NCI-H2171 treated with DMSO at 0.1 percent for 48 hours (cell line): Measurements from ENCODE around the gene HUWE1.
"Not testable (repeated sequence)": the region's sequence is repeated elsewhere in the genome, so short reads cannot be mapped to it uniquely, and the experiment has no call there.

Experiments
- DNase-seq: peaks from one replicate; lab custom pipeline; 2025; lab: John Stamatoyannopoulos, UW

The HUWE1 gene

DNA sequence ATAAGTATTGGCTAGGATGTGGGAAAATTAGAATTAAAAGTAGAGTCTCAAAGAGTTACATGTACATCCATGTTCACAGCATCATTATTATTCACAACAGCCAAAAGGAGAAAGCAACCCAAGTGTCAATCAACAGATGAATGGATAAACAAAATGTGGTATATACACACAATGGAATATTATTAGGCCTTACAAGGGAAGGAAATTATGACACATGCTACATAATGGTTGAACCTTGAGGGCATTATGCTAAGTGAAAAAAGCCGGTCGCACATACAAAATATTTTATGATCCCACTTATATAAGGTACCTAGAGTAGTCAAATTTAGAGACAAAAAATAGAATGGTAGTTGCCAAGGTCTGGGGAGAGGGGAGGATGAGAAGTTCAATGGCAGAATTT, 80.1 kb downstream of the HUWE1 start:
- no peak for DNase-seq

DNA sequence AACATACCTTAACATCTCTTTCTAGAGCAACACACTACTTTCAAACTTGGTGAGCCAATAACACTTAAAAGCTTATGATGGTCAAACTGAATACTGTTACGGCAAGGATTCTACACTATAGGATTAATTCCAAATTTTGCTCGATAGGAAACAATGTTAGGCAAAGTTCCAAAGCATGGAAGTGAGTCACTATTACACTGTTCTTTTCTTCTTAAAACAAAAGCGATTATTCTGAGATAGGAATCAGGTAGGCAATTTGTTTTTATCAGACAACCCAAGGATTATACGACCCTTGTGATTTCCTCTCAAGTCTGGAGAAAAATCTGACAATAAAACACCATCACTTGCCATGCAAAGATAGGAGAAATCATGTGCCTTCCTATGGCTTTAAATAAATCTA, 81.5 kb downstream of the HUWE1 start:
- DNase-seq, result no peak

DNA sequence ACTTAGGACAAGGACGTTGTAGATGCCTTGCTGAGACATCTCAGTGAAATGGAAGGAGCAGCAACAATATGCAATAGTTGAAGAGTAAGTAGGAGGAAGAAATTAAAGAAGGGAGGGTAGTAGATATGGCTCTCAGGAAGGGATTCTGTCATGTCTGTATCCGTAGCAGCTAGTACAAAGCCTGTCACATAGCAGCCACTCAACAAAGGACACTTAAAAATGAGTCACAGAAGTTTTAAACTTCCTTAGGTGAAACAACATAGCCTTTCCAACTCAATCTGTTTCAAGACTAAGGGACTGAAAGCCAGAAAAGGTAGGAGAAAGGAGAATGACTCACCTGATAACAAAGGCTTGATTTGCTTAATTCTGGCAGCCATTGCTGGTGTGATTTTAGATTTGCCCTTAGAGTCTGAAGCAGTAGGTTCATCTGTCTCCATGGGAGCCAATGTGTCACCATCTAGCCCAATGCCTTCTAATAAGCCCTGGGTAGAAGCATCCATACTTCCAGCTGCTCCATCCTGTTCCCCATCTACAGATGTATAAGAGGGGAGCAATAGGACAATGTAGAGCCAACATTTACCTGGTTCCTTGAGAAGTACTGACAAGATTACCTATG, 86.6 kb downstream of the HUWE1 start:
- DNase-seq, result no peak

DNA sequence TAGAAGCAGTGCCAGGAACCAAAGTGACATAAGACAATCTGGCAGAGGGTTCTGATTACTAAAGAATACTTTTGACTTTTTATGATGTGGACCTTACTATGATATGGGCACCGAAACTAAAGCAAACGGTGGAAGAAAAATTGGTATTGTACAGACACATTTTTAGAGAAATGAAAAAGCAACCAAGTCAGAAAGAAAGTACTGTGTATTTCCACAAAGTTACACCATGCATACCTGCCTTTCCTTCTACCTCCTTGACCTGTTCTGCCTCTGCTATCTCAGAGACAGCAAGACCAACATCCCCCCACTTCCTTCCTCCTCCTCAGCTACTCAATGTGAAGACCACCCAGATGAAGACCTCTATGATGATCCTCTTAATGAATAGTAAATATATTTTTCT, 88.3 kb downstream of the HUWE1 start:
- no peak for DNase-seq

DNA sequence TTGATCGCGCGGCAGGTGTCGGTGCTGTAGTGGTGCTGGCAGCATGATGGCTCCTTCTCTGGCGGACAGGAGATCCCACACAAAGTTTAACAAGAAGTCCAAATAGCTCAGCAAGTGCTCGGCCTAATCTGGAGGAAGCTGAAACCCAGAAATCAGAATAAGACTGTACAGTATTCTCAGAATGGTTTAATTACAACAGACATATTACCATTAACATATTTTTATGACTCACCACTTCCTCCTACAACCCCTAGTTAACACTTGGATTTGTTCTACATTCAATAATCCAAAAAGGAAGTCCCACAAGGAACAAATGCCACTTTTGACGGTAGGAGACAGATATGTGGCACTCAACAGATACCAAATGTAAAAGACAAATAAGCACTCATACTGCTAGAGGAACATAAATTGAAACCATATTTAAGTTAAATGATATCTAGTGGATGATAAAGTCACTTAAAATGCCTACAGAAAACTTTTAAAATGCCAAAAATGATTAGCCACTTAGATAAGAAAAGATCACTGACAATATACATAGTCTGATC, 91.2 kb downstream of the HUWE1 start:
- no peak for DNase-seq

DNA sequence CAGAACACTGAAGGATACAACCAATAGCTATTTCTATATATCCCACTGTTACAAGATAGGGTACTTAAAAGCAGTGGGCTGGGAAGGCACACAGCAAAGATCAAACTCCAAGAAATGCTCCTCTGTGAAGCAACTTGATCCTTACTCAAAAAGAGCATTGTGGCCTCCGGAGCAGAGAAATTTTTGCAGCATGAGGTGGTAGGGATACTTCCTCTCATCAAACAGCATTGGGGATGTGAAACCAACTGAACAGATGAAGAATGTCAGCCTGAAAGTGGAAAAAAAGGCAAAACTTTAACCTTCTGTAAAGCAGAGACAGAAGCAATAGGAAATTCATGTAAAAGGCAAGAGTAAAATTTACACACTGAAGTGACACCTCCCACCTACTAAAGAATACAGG, 92.2 kb downstream of the HUWE1 start:
- DNase-seq, result no peak

DNA sequence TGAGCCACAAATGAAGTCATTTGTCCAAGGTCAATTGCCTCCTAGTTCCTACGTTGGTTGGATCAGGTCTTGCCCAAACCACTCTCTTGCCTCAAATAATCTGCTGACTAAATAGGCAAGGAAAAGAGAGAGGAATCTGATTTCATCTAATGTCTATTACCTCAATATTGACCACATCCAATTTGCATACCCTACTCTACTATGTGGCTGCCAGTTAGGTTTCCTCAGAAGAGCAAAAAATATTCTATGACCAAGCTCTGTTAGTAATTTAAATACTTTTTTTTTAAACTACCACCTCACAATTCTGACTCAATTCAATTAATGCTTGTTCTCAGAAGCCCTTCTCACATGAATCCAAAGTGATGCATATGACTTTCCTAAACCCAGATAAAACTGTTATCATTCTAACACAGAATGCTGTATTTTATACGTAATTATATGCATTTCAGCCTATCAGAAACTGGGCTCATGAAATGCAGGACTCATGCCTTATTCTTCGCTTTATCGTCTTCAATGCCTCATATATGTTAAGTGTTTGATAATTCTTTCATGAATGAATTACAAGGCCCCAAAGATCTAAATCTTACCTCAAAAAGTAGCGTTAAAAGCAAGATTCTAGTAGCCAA, 98.6 kb downstream of the HUWE1 start:
- DNase-seq, result no peak

DNA sequence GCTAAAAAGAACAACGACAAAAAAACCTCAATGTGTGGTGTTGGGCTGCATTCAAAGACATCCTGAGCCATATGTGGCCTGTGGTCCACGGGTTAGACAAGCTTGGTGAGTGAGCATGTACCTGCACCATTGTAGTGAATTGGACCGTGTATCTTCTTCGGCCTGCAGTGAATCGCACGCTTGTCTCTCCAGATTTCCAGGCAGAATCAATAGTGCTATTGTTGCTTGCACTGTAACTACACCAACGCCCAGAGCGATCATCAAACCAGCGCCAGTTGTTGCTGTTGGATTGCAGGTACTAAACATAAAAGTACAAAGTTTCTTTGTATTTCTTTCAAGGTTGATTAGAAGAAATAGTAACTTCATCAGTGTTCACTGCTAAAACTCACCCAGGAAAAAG, 101.6 kb downstream of the HUWE1 start:
- no peak for DNase-seq

DNA sequence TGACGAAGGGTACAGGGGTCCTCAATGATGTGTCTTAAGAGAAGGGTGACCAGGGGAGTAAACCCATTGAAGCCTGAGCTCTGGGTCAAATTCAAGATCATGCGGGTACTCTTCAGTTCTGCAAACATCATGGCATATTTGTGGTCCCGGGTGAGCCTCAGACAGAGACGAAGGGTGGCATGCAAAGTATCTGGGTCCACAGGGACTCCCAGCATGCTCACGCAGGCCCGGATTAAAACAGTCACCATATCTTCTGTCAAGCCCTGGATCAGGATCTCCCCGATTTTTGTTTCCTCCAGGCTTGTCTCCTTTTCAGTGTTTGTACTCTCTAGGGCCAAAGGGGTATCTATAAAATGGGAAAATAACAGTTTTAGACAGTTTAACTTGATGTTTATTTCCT, 102.9 kb downstream of the HUWE1 start:
- no peak for DNase-seq

DNA sequence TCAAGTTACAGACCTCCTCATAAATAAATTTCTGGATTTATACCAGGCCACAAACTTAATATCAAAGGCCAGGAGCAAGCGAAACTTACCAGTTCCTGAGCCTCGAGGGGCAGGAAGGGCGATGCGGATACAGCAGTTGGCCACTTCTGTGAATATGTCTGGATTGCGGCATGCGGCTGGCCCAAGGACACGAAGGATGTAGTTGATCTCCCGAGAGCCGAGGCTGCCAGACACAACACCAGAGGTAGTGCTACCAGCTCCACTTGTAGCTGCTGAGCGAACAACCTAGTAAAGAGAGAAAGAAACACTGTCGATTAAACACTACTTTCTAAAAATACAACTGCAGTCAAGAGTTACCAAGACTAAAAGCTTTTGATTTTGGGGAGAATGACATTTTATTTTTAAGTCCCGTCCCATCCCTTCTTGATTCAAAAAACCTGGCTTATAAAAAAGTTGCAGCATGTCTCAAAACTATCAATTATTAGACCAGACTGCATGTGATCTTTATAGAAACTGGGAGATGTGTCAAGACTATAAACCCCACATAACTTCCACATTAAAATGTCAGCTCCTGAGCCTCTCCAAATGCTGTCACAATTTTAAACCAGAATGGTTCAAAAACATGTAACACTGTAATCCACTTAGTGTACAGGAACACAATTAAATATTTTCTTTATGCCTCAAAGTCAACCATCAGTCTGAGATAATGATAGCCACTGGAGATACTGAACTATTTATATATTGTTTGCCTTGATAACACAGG, 105.6 kb downstream of the HUWE1 start:
- no peak for DNase-seq

DNA sequence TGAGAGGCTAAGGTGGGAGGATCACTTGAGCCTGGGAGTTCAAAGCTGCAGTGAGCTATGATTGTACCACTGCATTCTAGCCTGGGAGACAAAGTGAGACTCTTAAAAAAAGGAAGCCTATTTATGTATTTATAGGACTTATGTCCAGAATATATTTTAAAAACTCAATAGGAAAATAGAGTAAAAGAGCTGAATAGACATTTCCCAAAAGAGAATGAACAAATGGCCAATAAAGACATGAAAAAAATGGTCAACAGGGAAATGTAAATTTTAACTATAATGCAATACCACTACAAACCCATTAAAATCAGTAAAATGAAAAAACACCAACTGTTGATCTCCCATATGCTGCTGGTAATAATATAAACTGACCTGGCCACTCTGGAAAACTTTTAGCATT, 115.0 kb downstream of the HUWE1 start:
- no peak for DNase-seq

DNA sequence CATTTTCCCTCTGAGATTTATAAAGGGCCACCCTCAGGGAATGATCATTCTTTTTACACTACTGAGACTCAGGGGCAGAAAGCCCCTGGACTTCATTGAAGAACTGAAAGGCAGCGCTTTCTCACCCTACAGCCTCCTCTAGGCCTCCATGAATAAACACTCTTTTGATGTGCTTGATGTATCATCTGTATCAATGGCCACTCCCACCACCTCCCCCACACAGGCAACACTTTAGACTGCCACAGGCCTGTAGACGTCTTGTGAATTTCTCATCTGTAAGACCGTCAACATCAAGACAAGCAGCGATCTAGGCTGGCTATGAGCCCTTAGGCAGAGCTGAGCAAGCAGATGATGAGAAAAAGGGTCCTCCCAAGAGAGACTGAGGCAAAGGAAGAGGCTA, 123.2 kb downstream of the HUWE1 start:
- no peak for DNase-seq

DNA sequence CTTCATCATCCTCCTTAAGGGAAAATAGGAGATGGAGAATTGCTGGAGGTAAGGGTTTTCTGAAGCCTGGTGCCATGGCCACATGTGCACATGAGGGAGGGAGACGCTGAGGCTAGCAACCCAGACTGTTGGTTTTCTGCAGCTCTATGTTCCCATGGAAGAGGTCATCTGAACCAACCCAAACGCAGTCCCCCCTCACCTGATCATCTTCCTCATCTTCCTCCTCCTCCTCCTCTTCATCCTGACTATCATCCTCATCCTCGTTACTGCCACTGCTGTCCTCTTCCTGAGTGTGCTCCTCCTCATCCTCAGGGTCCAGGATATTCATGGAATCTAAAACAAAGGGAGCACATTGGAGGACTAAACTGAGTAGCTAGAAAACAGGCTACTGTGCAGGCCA, 124.6 kb downstream of the HUWE1 start:
- no peak for DNase-seq

DNA sequence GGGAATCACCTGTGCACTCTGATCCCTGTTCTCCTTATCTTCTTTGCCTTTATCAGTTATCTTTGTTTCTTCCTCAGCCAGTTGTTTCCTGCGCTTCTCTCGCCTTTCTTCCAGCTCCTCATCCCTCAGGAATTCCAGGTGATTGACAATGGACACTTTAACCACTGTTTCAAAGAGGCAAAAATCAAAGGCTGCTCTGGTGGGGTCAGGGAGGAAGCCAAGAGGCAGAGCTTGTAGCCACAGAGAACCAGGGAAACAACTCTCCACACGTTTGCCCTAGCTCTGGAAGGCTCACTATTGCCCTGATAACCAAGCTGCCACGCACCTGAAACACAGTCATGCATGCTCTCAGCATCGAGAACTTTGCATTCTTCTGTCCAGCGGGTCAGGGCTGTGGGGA, 127.9 kb downstream of the HUWE1 start:
- no peak for DNase-seq

DNA sequence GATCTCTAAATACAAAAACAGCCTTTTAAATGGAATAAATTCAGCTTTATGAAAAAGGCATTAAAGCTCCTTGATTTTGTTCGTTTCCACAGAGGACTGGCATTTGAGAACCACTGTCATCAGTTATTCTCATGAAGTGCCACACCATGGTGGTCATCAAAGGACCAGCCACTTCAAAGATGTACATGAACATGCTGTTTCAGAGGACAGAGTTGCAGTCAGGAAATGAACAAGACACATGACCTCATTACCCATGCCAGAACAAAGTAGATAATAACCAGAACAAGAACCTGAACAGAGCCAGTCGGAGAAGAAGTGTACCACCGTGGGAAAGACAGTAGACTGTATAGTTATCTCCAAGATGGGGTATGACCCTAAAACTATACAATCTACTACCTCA, 129.7 kb downstream of the HUWE1 start:
- no peak for DNase-seq

DNA sequence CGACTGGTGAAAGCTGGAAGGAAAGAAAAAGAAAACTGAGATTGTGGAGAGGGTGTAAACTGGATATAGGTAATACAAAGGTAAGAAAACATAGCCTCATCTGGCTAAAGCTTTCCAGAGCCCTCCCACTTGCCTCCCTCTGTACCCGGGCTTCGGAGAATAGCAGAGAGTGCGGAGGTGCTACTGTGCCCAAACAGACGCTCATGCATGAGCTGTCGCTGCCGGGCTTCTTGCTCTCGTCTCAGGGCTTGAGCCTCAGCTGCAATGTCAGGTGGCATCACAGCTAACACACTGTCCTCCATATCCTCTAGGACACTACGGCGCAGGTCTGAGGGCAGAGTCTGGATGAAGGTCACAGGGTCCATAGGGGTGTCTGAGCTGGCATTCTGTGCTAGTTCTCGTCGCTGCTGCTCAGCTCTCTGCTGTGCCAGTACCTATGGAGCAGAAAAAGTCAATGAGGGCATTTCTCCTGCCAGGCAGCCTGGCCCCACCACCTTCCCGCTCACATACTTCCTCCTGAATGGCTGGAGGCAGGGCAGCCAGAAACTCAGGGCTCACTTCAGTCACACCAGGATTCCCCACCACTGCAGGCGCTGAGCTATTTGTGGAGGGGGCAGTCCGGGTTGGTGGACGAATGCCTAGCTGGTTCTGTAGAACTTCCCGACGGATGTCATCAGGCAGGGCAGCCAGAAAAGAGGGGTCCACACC, 135.6 kb downstream of the HUWE1 start:
- no peak for DNase-seq

DNA sequence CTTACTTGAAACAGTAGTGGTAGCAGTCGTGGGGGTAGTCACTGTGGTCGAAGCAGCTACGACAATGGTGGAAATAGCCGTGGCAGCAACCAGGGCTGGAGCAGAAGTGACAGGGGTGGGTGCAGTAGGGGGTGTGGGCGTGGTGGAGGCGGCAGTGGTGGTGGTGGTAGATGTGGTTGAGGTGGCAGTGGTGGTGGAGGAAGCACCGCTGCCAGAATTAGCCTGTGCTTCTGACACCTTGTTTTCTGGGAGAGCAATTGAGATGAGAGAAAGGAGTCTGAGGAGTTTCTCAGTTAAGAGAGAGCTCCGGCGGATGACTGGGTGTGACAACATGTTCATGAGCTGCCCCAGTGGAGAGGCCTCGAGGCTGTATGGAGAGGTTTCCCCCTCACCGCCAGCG, 138.9 kb downstream of the HUWE1 start:
- DNase-seq, result no peak

DNA sequence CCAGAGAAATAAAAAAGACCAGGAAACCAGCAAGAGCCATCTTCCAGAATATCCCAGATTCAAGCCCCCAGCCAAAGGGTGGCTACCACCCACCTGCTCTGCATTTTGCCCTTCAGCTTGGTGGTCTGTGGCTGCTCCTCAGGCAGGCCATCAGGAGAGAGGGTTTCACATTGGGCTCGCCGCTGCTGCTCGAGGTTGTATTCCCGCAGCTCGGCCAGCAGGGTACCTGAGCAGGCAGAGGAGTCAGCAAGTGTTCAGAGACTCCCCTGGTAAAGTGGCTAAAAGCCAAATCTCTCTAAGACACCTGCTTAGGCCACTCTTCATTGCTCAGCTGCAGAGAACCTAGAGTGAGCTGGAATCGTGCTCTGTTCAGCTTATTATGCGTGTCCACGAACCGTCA, 141.6 kb downstream of the HUWE1 start:
- DNase-seq, result no peak

DNA sequence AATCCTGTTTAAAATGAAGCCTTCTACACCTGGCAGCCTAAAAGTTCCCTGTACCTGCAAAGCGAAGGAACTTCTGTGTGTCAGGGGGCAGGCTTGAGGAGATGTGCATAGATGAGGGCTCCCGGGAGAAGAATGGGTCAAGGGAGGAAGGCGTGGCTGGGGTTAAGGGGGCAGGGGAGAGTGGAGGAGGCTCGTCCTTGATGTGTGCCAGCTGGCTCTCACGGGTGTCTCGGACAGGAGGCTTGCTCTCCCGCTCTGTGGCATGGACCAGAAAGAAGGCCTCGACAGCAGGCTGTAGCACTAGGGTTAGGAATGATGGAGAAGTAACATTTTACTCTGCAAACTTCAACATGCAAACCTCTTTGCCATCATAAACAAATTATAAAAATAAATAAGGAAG, 147.7 kb downstream of the HUWE1 start:
- no peak for DNase-seq

DNA sequence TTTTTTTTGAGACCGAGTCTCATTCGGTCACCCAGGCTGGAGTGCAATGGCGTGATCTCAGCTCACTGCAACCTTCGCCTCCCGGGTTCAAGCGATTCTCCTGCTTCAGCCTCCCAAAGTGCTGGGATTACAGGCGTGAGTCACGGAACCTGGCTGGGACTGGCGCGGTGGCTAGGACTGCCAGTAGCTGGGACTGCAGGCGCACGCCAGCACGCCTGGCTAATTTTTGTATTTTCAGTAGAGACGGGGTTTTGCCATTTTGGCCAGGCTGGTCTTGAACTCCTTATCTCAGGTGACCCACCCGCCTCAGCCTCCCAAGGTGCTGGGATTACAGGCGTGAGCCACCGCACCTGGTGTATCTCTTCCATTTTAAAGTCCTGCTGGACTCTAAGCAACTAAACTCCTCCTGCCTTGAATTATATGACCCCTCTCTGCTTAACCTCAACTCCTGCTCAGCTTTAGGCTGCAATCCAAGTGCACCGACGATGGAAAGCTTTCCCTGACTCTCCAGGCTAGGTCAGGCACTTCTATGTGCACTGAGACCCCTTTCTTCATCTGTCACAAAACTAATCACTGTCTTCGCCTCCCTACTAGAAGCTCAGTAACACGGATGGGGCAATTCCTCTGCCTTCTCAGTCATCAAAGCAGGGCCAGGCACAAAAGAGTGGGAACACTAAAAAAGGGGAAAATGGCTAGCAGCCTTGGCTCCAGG, 155.1 kb downstream of the HUWE1 start:
- not testable (repeated sequence) for DNase-seq

DNA sequence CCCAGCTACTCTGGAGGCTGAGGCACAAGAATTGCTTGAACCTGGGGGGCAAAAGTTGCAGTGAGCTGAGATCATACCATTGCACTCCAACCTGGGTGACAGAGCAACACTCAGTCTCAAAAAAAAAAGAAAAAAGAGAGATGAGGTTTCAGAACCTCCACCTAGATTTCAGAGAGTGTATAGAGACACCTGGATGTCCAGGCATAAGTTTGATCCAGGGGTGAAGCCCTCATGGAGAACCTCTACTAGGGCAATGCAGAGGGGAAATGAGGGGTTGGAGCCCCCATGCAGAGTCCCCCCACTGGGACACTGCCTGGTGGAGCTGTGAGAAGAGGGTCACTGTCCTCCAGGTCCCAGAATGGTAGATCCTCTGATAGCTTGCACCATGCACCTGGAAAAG, 159.5 kb downstream of the HUWE1 start:
- no peak for DNase-seq

DNA sequence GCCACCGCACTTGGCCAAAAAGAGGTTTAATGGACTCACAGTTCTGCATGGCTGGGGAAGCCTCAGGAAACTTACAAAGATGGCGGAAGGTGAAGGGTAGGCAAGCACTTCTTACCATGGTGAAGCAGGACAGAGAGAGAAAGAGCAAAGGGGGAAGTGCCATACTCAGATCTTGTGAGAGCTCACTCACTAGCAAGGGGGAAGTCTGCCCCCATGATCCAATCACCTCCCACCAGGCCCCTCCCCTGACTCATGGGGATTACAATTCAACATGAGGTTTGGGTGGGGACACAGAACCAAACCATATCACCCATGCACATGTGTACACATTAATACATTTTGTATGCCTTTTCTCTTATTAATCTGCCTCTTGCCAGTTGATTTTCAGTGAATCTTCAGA, 175.2 kb downstream of the HUWE1 start:
- no peak for DNase-seq
